HCT116 (cell line): Measurements from ENCODE around the gene THRB. TPM values are rescaled to one million over a fixed set of nuclear protein-coding genes. Genes with fewer than 3 reads are reported as not detected.

Source experiments
- ATAC-seq: fragments of 200-7000 bp; cut with Tn5 transposase; 2 replicates; pipeline ENCODE4 v1.9.1; 2020; ENCODE audit warnings: mild to moderate bottlenecking, moderate library complexity
- BruUV-seq: library from RNA; stranded (reverse); fragments of 400-500 nt; replicated peaks from 2 replicates; lab custom pipeline; 2021; lab: Mats Ljungman, UMichigan
- CTCF ChIA-PET: fragments of 300-600 bp; sonication (Branson Sonifier 250); formaldehyde crosslinking; loops from one replicate; lab custom pipeline; 2021; ENCODE audit warnings: antibody characterized with exemption; lab: Charles Lee
- POLR2A ChIA-PET: fragments of 300-600, 350-600 bp; sonication (Branson Sonifier 250); formaldehyde crosslinking; loops from one replicate; lab custom pipeline; 2021; ENCODE audit warnings: antibody characterized with exemption; lab: Charles Lee
- RAD21 ChIA-PET, 2 experiments: fragments of 300-600 bp; sonication (Branson Sonifier 250); formaldehyde crosslinking; loops; one replicate each; lab custom pipeline; 2023; ENCODE audit warnings: low total read pairs in 2 of 2; ENCODE audit not compliant: uncharacterized antibody in 2 of 2, unreplicated experiment in 2 of 2, low non-redundant PET in 1 of 2; lab: Charles Lee
- DNase-seq: peaks from one replicate; pipeline ENCODE4 v3.0.0-alpha.2; 2010; ENCODE audit warnings: low read depth, low spot score
- H2AFZ ChIP-seq: fragments of 200-600 bp; shearing (Covaris generic), sonication (generic); 2 replicates; pipeline ENCODE4 v1.6.1; 2017; ENCODE audit warnings: low read depth, mixed run types, mixed read lengths, antibody characterized with exemption, low read length; ENCODE audit not compliant: poor library complexity, severe bottlenecking
- H3K27ac ChIP-seq: 2 replicates; pipeline ENCODE4 v1.5.1; 2012; ENCODE audit warnings: low read depth, low read length
- H3K27me3 ChIP-seq: fragments of 200-600 bp; sonication (generic); 2 replicates; pipeline ENCODE4 v1.6.1; 2016; ENCODE audit warnings: mixed run types, low read length, mixed read lengths; ENCODE audit not compliant: insufficient read depth
- H3K36me3 ChIP-seq, 2 experiments: fragments of 200-500 bp in 1 of 2; fragments of 200-600 bp in 1 of 2; sonication (Bioruptor generic) in 1 of 2; sonication (generic) in 1 of 2; 2 replicates each; pipeline versions ENCODE4 v1.5.1 to v1.6.1; 2014 to 2016; ENCODE audit warnings: low read length in 2 of 2, inconsistent platforms in 1 of 2, mixed read lengths in 1 of 2, mixed run types in 1 of 2; ENCODE audit not compliant: insufficient read depth in 2 of 2, control insufficient read depth in 1 of 2
- H3K4me1 ChIP-seq, 2 experiments: fragments of 200-600 bp in 1 of 2; sonication (generic) in 1 of 2; 2 replicates each; pipeline versions ENCODE4 v1.5.1 to v1.6.1; 2012 to 2017; ENCODE audit warnings: low read length in 2 of 2, inconsistent platforms in 1 of 2, mild to moderate bottlenecking in 1 of 2, mixed read lengths in 1 of 2, mixed run types in 1 of 2, moderate library complexity in 1 of 2; ENCODE audit not compliant: insufficient read depth in 2 of 2, control insufficient read depth in 1 of 2
- H3K4me2 ChIP-seq: fragments of 200-600 bp; sonication (generic); 2 replicates; pipeline ENCODE4 v1.6.1; 2017; ENCODE audit warnings: mixed run types, low read length, mixed read lengths
- H3K4me3 ChIP-seq, 2 experiments: fragments of 200-600 bp in 1 of 2; sonication (generic) in 1 of 2; replicated peaks in 1 of 2; 2 replicates each; pipeline ENCODE4 v1.5.1; 2011 to 2016; ENCODE audit warnings: low read length in 2 of 2, control low read depth in 1 of 2, low read depth in 1 of 2, mild to moderate bottlenecking in 1 of 2, mixed read lengths in 1 of 2, mixed run types in 1 of 2
- H3K79me2 ChIP-seq: fragments of 200-600 bp; sonication (generic); 2 replicates; pipeline ENCODE4 v1.6.1; 2017; ENCODE audit warnings: mild to moderate bottlenecking, mixed run types, low read length, moderate library complexity, mixed read lengths; ENCODE audit not compliant: insufficient read depth
- H3K9ac ChIP-seq: fragments of 200-600 bp; sonication (generic); 2 replicates; pipeline ENCODE4 v1.6.1; 2016; ENCODE audit warnings: low read length, mixed read lengths
- H3K9me2 ChIP-seq: fragments of 200-600 bp; sonication (generic), shearing (Covaris generic); 2 replicates; pipeline ENCODE4 v1.6.1; 2017; ENCODE audit warnings: mixed run types, mild to moderate bottlenecking, moderate library complexity; ENCODE audit not compliant: insufficient read depth
- H3K9me3 ChIP-seq, 2 experiments: fragments of 200-500 bp in 1 of 2; fragments of 200-600 bp in 1 of 2; sonication (Bioruptor generic) in 1 of 2; sonication (generic) in 1 of 2; 2 replicates each; pipeline ENCODE4 v1.6.1; 2014 to 2017; ENCODE audit warnings: low read length in 2 of 2, mixed read lengths in 2 of 2, inconsistent platforms in 1 of 2, low read depth in 1 of 2, mild to moderate bottlenecking in 1 of 2, mixed run types in 1 of 2, moderate library complexity in 1 of 2; ENCODE audit not compliant: control insufficient read depth in 1 of 2, insufficient read depth in 1 of 2
- H4K20me1 ChIP-seq: fragments of 200-600 bp; sonication (generic), shearing (Covaris generic); 2 replicates; pipeline ENCODE4 v1.6.1; 2017; ENCODE audit warnings: mixed run types, mild to moderate bottlenecking, moderate library complexity; ENCODE audit not compliant: insufficient read depth
- CEBPB ChIP-seq: IDR thresholded peaks from 2 replicates; pipeline ENCODE4 v1.6.1; 2012; ENCODE audit warnings: low read depth
- CTCF ChIP-seq, 3 experiments: fragments of 200-600 bp in 1 of 3; sonication (generic) in 1 of 3; IDR thresholded peaks in 2 of 3; conservative IDR thresholded peaks in 1 of 3; 2 replicates each; pipeline ENCODE4 v1.5.1; 2012 to 2017; ENCODE audit warnings: low read depth in 2 of 3, low read length in 2 of 3, antibody characterized with exemption in 1 of 3, borderline replicate concordance in 1 of 3, control low read depth in 1 of 3, mild to moderate bottlenecking in 1 of 3, mixed read lengths in 1 of 3, mixed run types in 1 of 3, moderate library complexity in 1 of 3; ENCODE audit not compliant: insufficient read depth in 1 of 3
- EGR1 ChIP-seq: IDR thresholded peaks from 2 replicates; pipeline ENCODE4 v1.6.1; 2012; ENCODE audit warnings: low read depth
- POLR2A ChIP-seq: IDR thresholded peaks from 2 replicates; pipeline ENCODE4 v1.7.0; 2011; ENCODE audit warnings: borderline replicate concordance; ENCODE audit not compliant: insufficient read depth, insufficient read length; ENCODE audit errors: extremely low read depth
- SIN3A ChIP-seq: IDR thresholded peaks from 2 replicates; pipeline ENCODE4 v1.6.1; 2012; ENCODE audit warnings: low read depth
- SP1 ChIP-seq: IDR thresholded peaks from 2 replicates; pipeline ENCODE4 v1.6.1; 2012; ENCODE audit warnings: low read depth
- SRF ChIP-seq: IDR thresholded peaks from 2 replicates; pipeline ENCODE4 v1.6.1; 2012; ENCODE audit warnings: low read depth
- ZFX ChIP-seq: fragments of 450-650 bp; IDR thresholded peaks from 2 replicates; pipeline ENCODE4 v1.6.1; 2017
- intact Hi-C: fragments of 100-400 bp; cut with micrococcal nuclease; formaldehyde crosslinking; loops from 2 replicates; pipeline ENCODE4 v1.10.0; 2022
- total RNA-seq: library from RNA; stranded (reverse); gene quantifications from one replicate; pipeline ENCODE4 v1.2.1, GENCODE V29; 2021; ENCODE audit not compliant: unreplicated experiment
- TF ChIP-seq, protein P1 (sequence below): IDR thresholded peaks from 2 replicates; pipeline ENCODE4 v1.6.1; 2012
- TF ChIP-seq, protein P2 (sequence below): IDR thresholded peaks from 2 replicates; pipeline ENCODE4 v1.6.1; 2012; ENCODE audit warnings: low read depth
- TF ChIP-seq, protein P3 (sequence below): IDR thresholded peaks from 2 replicates; pipeline ENCODE4 v1.6.1; 2012

Gene THRB
- total RNA-seq, 1 experiment from 2014 or later: 2.5 TPM

DNA sequence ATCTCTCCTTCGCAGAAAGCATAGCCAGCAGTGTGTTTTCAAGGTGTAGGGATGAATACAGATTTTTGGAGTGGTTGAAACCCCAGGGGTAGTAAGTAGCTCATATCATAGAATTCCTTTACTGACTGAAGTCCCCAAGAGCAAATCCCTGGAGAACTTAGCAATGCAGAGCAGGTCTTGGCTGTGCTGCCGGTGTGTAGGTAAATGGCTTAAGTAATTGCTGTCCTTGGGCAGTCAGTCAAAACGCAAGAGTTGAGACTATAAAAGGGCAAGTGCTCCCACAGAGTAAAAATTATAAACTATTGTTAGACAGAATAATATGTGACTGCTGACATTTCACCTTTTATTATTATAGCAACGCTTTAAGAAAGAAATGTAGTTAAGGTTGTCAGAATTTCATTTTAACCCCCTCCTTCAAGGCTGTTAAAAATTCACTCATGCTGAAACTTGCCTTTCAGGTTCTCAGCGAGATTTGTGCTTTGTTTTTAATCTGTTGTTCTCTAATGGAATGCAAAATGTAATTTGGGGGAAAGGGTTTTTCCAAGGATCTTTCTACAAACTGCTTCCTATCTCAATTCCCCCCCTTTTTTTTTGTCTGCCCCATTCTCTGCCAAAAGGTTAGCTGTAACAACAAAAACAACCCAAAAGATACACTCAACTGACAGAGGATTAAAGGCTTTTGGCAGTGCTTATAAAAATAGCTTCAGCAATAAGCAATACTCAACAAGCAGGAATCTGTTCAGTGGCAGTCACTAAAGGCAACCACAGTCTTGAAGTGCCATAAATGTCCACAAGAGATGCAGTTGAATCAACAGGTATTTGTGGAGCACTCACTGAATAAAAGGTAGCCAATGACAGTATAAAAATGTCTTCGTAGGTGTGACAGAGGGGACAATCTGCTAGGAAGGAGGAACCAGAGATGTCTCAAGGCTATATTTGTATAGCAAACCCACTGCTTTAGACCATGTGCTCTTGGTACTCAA is 105.3 kb downstream of the THRB start:
- no peaks in the 10 kb centered on the region for H4K20me1 ChIP-seq
- H3K79me2 ChIP-seq: no peaks in the 10 kb centered on the region
- H3K4me1 ChIP-seq: 0 out of 4 replicates have a peak, but pooled peaks cover 0 to 6% of the 10 kb centered on the region in 2 experiments
- H2AFZ ChIP-seq: no peak overlapping the region
- H3K27ac ChIP-seq: no peak overlapping the region
- TF ChIP-seq, protein P1, sequence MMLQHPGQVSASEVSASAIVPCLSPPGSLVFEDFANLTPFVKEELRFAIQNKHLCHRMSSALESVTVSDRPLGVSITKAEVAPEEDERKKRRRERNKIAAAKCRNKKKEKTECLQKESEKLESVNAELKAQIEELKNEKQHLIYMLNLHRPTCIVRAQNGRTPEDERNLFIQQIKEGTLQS: no peak
- TF ChIP-seq, all 23 proteins: peak for 0
- H3K9ac ChIP-seq: no peak overlapping the region
- H3K27me3 ChIP-seq: no peaks in the 10 kb centered on the region
- DNase-seq (no peak), ATAC-seq (no peak)
- ChIA-PET RAD21 (no interaction called here), CTCF (interaction anchor here (0.6 kb wide), 1 partner anchor 91 kb away, joined by 4 read pairs; no protein-coding TSS in a partner anchor), POLR2A (no interaction called here)
- H3K4me3 ChIP-seq: no peak overlapping the region
- intact Hi-C loops: no loop called here
- H3K9me3 ChIP-seq: no peaks in the 10 kb centered on the region
- no peaks in the 10 kb centered on the region for H3K36me3 ChIP-seq
- no peak overlapping the region for H3K4me2 ChIP-seq
- no peaks in the 10 kb centered on the region for H3K9me2 ChIP-seq
- BruUV-seq: no TSS peak

- ChIA-PET POLR2A (no interaction called here), RAD21 (no interaction called here), CTCF (no interaction called here)
- Histone ChIP-seq H3K9me3 (no peaks in the 10 kb centered on the region), H3K4me2 (no peak overlapping the region), H2AFZ (no peak overlapping the region), H4K20me1 (no peaks in the 10 kb centered on the region), H3K36me3 (no peaks in the 10 kb centered on the region), H3K27me3 (no peaks in the 10 kb centered on the region), H3K79me2 (no peaks in the 10 kb centered on the region), H3K9ac (no peak overlapping the region)
- BruUV-seq: no TSS peak
- intact Hi-C loops: no loop called here
- ATAC-seq: no peak
- DNase-seq: no peak
- TF ChIP-seq, protein P2, sequence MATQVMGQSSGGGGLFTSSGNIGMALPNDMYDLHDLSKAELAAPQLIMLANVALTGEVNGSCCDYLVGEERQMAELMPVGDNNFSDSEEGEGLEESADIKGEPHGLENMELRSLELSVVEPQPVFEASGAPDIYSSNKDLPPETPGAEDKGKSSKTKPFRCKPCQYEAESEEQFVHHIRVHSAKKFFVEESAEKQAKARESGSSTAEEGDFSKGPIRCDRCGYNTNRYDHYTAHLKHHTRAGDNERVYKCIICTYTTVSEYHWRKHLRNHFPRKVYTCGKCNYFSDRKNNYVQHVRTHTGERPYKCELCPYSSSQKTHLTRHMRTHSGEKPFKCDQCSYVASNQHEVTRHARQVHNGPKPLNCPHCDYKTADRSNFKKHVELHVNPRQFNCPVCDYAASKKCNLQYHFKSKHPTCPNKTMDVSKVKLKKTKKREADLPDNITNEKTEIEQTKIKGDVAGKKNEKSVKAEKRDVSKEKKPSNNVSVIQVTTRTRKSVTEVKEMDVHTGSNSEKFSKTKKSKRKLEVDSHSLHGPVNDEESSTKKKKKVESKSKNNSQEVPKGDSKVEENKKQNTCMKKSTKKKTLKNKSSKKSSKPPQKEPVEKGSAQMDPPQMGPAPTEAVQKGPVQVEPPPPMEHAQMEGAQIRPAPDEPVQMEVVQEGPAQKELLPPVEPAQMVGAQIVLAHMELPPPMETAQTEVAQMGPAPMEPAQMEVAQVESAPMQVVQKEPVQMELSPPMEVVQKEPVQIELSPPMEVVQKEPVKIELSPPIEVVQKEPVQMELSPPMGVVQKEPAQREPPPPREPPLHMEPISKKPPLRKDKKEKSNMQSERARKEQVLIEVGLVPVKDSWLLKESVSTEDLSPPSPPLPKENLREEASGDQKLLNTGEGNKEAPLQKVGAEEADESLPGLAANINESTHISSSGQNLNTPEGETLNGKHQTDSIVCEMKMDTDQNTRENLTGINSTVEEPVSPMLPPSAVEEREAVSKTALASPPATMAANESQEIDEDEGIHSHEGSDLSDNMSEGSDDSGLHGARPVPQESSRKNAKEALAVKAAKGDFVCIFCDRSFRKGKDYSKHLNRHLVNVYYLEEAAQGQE: no peak
- TF ChIP-seq SRF: no peak
- no peak for TF ChIP-seq CTCF (IDR thresholded peaks at IDR 0.05 in 2 of 3, conservative IDR thresholded peaks at IDR 0.05 in 1 of 3; ENCODE audit: borderline replicate concordance in 1 of 3, insufficient read depth in 1 of 3, low read depth in 2 of 3, low read length in 2 of 3)
- TF ChIP-seq, protein P1: no peak
- TF ChIP-seq POLR2A: no peak
- TF ChIP-seq, protein P3, sequence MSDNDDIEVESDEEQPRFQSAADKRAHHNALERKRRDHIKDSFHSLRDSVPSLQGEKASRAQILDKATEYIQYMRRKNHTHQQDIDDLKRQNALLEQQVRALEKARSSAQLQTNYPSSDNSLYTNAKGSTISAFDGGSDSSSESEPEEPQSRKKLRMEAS: no peak
- no peak for TF ChIP-seq SIN3A
- no peak for TF ChIP-seq ZFX
- TF ChIP-seq EGR1: no peak
- TF ChIP-seq CEBPB: no peak
- no peak for TF ChIP-seq SP1
- TF ChIP-seq, all 23 proteins: peak for 0
- Histone ChIP-seq H3K4me1 (0 out of 4 replicates have a peak, but pooled peaks cover 0 to 6% of the 10 kb centered on the region in 2 experiments), H3K9me2 (no peaks in the 10 kb centered on the region), H3K27ac (no peak overlapping the region), H3K4me3 (no peak overlapping the region)
These were observed 106.0 kb downstream of the THRB start for GRCh38 chr3:24388611-24389010.
